ENCODE results near the gene HIBCH. TPM values are rescaled to one million over a fixed set of nuclear protein-coding genes. Genes with fewer than 3 reads are reported as not detected.
A peak's percentile ranks its signal among the peaks of the same experiment; 100 is the strongest.

Gene HIBCH
- total and polyA plus RNA-seq, 2 of the 13 experiments (the other 11 are each of a cell fraction or from before 2014, with no cell fraction given): 18.8 to 49.5 TPM

GRCh38 chr2:190334479-190335224, 15.0 kb upstream of the HIBCH start (continued):
- TF ChIP-seq THAP9 (CRISPR knock-in tag; IDR thresholded peaks at IDR 0.05; ENCODE audit: borderline replicate concordance) (no peak), ZNF883 (CRISPR knock-in tag; IDR thresholded peaks at IDR 0.05; ENCODE audit: not compliant biosample characterization) (no peak), SALL2 (CRISPR knock-in tag; IDR thresholded peaks at IDR 0.05) (no peak), PRMT3 (CRISPR knock-in tag; IDR thresholded peaks at IDR 0.05; ENCODE audit: borderline replicate concordance, low read depth) (no peak), EP300 (IDR thresholded peaks at IDR 0.05; ENCODE audit: low read depth in 2 of 2, low read length in 2 of 2) (peak; percentile 85 to 96), EP300 (CRISPR knock-in tag; IDR thresholded peaks at IDR 0.05; ENCODE audit: borderline replicate concordance) (peak; percentile 84), ZNF761 (CRISPR knock-in tag; conservative IDR thresholded peaks at IDR 0.05) (0 out of 2 replicates have a peak, but pooled peaks have one; percentile 27), MED1 (CRISPR knock-in tag; IDR thresholded peaks at IDR 0.05) (peak; percentile 95), GLI4 (CRISPR knock-in tag; IDR thresholded peaks at IDR 0.05; ENCODE audit: borderline replicate concordance) (no peak), POGZ (CRISPR knock-in tag; IDR thresholded peaks at IDR 0.05) (peak; percentile 87), ETV5 (CRISPR knock-in tag; IDR thresholded peaks at IDR 0.05; ENCODE audit: borderline replicate concordance) (peak; percentile 97), ZNF569 (CRISPR knock-in tag; IDR thresholded peaks at IDR 0.05; ENCODE audit: borderline replicate concordance) (peak; percentile 36; the same call in 1 of the 2 replicates), KDM2A (CRISPR knock-in tag; IDR thresholded peaks at IDR 0.05; ENCODE audit: borderline replicate concordance, low read depth) (no peak), ZNF598 (CRISPR knock-in tag; IDR thresholded peaks at IDR 0.05; ENCODE audit: borderline replicate concordance) (no peak), SMC3 (IDR thresholded peaks at IDR 0.05; ENCODE audit: low read length) (peak; percentile 31; the same call in 1 of the 2 replicates), ZBTB46 (CRISPR knock-in tag; IDR thresholded peaks at IDR 0.05; ENCODE audit: borderline replicate concordance) (no peak), SP4 (CRISPR knock-in tag; IDR thresholded peaks at IDR 0.05) (no peak), GRHL1 (CRISPR knock-in tag; conservative IDR thresholded peaks at IDR 0.05) (no peak), MBD4 (IDR thresholded peaks at IDR 0.05; ENCODE audit: borderline replicate concordance, low read length) (no peak), ASH2L (IDR thresholded peaks at IDR 0.05; ENCODE audit: insufficient read length, low read depth, low read length) (peak; percentile 79), ZNF180 (CRISPR knock-in tag; IDR thresholded peaks at IDR 0.05; ENCODE audit: borderline replicate concordance, low read depth) (no peak), BRD4 (CRISPR knock-in tag; IDR thresholded peaks at IDR 0.05) (no peak), U2AF1 (optimal IDR thresholded peaks at IDR 0.05; ENCODE audit: low read depth, low read length) (no peak)
